Measurements from ENCODE around the gene SIRPB1.
"Not testable (repeated sequence)": the region's sequence is repeated elsewhere in the genome, so short reads cannot be mapped to it uniquely, and the experiment has no call there.

The SIRPB1 gene
- total RNA-seq, result 0.04 to 0.51 reads per million in 2 donors

DNA sequence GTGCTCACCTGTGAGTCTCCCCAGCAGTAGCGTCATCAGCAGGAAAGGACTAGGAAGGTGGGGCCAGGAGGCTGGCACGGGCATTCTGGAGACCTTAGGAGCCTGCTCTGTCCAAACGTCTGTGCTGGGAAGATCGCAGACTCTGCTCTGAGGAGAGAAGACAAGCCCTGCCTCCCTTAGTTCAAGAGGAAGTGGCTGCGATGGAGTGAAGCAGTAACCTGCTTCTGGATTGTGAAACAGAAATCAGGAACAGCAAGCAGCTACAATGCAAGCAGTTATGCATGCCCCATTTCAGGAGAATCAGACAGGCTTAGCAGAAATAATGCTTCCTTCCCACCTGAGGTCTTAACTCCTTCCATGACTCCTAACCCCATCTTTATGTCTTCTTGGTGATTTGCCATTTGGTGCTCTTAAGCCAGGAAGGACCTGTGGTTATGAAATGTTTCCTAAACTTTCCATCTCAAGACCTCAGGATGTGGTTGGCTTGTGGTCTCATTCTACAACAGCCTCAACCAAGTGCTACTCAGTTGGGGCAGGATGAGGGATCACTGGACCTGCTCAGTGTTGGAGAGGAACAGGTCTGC, at the start of gene SIRPB1:
SIRPB1 (minus strand) TSS at position 149 of the 584 bp plus-strand sequence; CDS start at position 84, 65 bp downstream.
- no peak for DNase-seq

DNA sequence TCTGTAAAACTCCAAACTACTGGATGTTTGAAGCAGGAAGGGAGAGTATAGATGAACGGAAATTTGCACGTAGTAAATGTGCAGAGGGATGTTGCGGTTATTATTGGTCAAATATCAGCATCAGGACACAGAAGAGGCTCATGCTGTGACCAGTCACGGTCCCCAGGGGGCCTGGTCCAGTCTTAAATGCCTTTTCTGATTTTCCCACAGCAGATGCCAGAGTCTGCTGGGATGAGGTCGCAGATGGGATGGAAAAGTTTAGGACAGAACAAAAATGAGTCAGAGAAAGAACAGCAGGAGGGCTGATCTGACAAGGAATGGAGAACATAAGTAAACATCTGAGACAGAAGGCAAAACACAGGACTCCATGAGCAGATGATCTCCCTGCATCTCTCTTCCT, 49.5 kb upstream of the SIRPB1 start:
- no peak for DNase-seq

GRCh38 chr20:1667502-1668085, 47.8 kb upstream of the SIRPB1 start:
- DNase-seq, result no peak

- DNase-seq, result no peak
Observed at GRCh38 chr20:1666802-1667201, 47.0 kb upstream of the SIRPB1 start.

DNA sequence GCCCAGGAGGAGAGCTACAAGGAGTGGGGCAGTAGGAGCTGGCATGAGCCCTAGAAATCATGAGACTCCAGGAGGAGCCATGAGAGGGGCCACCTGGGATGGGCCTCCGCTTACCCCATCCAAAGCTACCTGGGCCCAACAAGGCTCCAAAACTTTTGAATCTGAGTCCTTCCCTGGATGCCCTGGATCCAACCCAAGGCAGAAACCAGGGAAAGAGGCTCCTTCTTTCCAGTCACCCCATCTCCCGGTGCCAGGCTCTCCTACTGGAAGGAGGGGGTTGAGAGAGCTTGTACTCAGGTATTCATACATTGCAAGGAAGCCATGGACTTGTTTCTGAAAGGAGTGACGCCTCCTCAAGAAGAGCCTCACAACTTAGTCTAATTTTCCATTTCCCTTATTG, 45.5 kb upstream of the SIRPB1 start:
- no peak for DNase-seq

GRCh38 chr20:1664911-1665310, 45.1 kb upstream of the SIRPB1 start:
- DNase-seq, result no peak

DNA sequence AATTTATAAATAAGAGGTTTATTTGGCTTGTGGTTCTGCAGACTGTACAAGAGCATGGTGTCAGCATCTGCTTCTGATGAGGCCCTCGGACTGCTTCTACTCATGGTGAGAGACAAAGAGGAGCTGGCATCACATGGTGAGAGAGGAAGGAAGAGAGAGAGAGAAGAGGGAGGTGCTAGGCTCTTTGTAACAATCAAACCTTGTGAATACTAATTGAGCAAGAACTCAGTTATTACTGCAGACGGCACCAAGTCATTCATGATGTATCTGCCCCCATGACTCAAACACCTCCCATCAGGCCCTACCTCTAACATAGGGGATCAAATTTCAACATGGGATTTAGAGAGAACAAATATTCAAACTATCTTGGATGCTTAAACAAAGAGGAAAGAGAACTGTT, 44.1 kb upstream of the SIRPB1 start:
- DNase-seq, result no peak

DNA sequence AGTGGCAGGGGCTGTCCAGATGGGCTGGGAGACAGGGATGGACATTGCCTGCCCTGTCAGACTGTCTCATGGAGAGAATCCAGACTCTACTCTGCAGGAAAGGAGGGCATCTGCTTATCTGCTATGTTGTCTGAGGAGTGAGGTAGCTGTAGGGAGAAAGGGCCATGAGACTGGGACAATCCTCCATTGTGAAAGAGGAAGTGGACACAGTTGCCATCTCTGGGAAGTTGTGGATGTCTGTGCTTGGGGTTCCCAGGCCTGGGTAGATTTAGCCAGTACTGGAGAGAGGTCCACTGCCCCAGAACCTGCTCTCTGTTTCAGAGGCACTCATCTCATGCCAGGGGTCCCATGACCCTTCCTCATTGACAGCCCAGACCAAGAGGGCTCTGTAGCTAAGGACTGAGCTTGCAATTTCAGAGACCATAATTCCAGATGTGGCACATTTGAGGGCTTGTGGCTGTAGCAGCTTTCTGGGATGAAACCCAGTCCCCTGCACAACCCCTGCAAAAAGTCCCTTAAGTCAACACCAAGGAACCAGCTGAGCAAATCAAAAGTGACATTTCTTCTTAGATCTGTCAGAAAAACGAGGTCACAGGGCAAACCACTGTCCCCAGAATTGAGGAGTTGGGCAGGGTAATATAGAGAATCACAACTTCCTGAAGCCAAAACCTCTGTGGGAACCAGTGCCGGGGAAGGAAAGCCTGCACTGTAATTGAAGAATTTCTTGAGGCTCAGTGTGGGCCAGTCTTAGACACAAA, 41.9 kb upstream of the SIRPB1 start:
- no peak for DNase-seq

- DNase-seq, result no peak
Observed at GRCh38 chr20:1660246-1660645, 40.4 kb upstream of the SIRPB1 start.

DNA sequence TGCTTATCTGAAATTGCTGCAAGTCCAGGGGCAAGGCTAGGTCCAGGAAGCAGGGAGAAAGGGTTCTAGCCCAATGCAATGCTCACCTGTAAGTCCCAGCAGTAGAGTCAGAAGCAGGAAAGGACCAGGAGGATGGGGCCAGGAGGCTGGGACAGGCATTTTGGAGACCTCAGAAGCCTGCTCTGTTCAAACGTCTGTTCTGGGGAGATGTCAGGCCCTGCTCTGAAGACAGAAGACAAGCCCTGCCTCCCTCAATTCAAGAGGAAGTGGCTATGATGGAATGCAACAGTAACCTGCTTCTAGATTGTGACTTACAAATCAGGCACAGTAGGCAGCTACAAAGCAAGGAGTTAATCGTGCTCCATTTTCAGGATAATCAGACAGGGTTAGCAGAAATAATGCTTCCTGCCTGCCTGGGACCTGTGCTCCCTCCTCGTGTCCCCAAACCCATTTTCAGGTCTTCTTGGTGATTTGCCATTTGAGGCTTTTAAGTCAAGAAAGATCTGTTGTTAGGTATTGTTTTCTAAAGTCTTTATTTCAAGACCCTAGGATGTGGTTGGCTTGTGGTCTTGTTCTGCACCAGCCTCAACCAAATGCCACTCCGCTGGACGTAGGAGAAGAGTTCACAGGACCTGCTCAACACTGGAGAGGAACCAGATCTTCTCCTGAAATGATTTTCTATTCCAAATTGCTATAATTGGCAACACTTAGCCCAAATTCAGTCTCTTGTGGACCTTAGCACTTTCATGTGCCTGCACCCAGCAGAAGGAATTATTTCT, 37.9 kb upstream of the SIRPB1 start, which contains the start of gene SIRPG:
SIRPG (minus strand) TSS at position 224 of the 779 bp plus-strand sequence; CDS start at position 159, 65 bp downstream.
- no peak for DNase-seq

- DNase-seq, result no peak
Observed at GRCh38 chr20:1656844-1657243, 37.0 kb upstream of the SIRPB1 start.

- DNase-seq, result no peak
Observed at GRCh38 chr20:1654996-1655395, 35.2 kb upstream of the SIRPB1 start.

DNA sequence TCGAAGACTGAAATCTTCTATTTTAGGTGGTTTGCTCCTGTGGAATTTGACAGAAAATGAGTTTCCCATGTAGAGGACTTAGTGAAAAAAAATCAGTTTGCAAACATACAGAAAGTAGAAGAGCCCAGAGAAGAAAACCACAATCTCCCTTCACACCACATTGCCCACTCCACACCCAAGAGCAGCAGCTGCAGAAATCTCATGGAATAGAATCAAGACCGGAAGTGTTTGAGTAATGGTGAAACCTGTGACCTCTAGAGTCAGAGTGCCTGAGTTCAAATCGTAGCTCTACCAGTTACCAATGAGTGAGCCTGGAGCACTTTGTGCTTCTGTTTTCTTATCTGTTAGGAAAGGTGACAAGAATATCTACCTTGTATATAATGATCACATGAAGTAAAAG, 33.2 kb upstream of the SIRPB1 start:
- no peak for DNase-seq

GRCh38 chr20:1652104-1652503, 32.3 kb upstream of the SIRPB1 start:
- DNase-seq, result no peak

- no peak for DNase-seq
Observed at GRCh38 chr20:1651268-1652058, 31.7 kb upstream of the SIRPB1 start.

- DNase-seq, result no peak
Observed at GRCh38 chr20:1648101-1648500, 28.3 kb upstream of the SIRPB1 start.

DNA sequence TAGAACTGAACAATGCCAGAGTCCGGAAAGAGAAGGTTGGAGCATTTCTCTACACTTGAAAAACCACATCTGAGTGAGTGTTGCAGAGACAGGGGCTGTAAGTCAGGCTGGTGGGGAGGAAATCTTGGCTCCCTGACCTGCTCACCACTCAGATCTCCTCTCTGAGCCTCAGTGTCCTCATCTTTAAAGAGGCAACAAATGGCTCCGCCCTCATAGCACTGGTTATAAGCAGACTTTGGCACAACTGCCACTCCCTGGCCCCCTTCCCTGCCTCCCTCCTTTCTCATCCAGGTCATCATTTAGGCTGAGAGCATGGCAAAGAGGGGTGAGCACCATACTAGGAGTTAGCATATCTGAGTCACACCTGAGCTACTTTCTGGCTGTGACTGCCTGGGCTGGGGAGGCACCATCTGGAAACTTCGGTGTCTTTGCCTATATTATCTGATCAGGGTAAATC, 27.2 kb upstream of the SIRPB1 start:
- no peak for DNase-seq

GRCh38 chr20:1644101-1644962, 24.5 kb upstream of the SIRPB1 start:
- no peak for DNase-seq

DNA sequence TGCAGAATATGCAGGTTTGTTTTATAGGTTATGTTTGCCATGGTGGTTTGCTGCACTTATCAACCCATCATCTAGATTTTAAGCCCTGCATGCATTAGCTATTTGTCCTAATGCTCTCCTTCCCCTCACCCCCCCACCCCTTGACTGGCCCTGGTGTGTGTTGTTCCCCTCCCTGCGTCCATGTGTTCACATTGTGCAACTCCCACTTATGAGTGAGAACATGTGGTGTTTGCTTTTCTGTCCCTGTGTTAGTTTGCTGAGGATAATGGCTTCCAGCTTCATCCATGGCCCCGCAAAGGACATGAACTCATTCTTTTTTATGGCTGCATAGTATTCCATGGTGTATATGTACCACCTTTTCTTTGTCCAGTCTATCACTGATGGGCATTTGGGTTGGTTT, 18.8 kb upstream of the SIRPB1 start:
- DNase-seq, result not testable (repeated sequence)

- no peak for DNase-seq
Observed at GRCh38 chr20:1637755-1638154, 17.9 kb upstream of the SIRPB1 start.

GRCh38 chr20:1637226-1637625, 17.4 kb upstream of the SIRPB1 start:
- DNase-seq, result no peak

Measured in activated gamma-delta T cell (primary cell).